H1 (cell line): Measurements from ENCODE around the gene PFN3. TPM values are rescaled to one million over a fixed set of nuclear protein-coding genes. Genes with fewer than 3 reads are reported as not detected.
A peak's percentile ranks its signal among the peaks of the same experiment; 100 is the strongest.

Source experiments
- CTCF ChIA-PET: fragments of 300-600 bp; sonication (Branson Sonifier 250); formaldehyde crosslinking; loops from one replicate; lab custom pipeline; 2021; ENCODE audit not compliant: partially characterized antibody; lab: Charles Lee
- POLR2A ChIA-PET: fragments of 300-600 bp; sonication (Branson Sonifier 250); formaldehyde crosslinking; loops from one replicate; lab custom pipeline; 2021; ENCODE audit warnings: inconsistent platforms; ENCODE audit not compliant: partially characterized antibody; lab: Charles Lee
- DNase-seq, 2 experiments: peaks; one replicate each; pipeline versions ENCODE4 v3.0.0 to v3.0.0-alpha.2; 2010 to 2022; ENCODE audit warnings: low spot score in 2 of 2, low read depth in 1 of 2, mixed read lengths in 1 of 2
- FAIRE-seq: peaks from 2 replicates; lab custom pipeline; 2011; peaks lifted over from hg19 to GRCh38; lab: Jason Lieb, UNC
- H2AFZ ChIP-seq: 2 replicates; pipeline ENCODE4 v1.8.1; 2012; ENCODE audit warnings: low read length, inconsistent platforms
- H2AK5ac ChIP-seq: 2 replicates; pipeline ENCODE4 v1.6.1; 2013; ENCODE audit warnings: low read depth, low read length
- H2BK120ac ChIP-seq: replicated peaks from 2 replicates; pipeline ENCODE3; 2013; ENCODE audit warnings: low read depth, low read length, inconsistent platforms
- H2BK12ac ChIP-seq: 2 replicates; pipeline ENCODE4 v1.6.1; 2013; ENCODE audit warnings: low read depth, low read length
- H2BK15ac ChIP-seq: 2 replicates; pipeline ENCODE4 v1.6.1; 2013; ENCODE audit warnings: low read length
- H2BK20ac ChIP-seq: 2 replicates; pipeline ENCODE4 v1.6.1; 2013; ENCODE audit warnings: low read length
- H2BK5ac ChIP-seq: 2 replicates; pipeline ENCODE4 v1.6.1; 2013; ENCODE audit warnings: low read depth, low read length
- H3K14ac ChIP-seq: 2 replicates; pipeline ENCODE4 v1.6.1; 2013; ENCODE audit warnings: inconsistent platforms; ENCODE audit not compliant: insufficient read length
- H3K18ac ChIP-seq: 2 replicates; pipeline ENCODE4 v1.6.1; 2013; ENCODE audit warnings: low read length; ENCODE audit errors: extremely low read depth
- H3K23ac ChIP-seq: 2 replicates; pipeline ENCODE4 v1.6.1; 2013; ENCODE audit warnings: inconsistent platforms; ENCODE audit not compliant: insufficient read length
- H3K23me2 ChIP-seq: 2 replicates; pipeline ENCODE4 v1.6.1; 2013; ENCODE audit warnings: low read depth, low read length
- H3K27ac ChIP-seq: 2 replicates; pipeline ENCODE4 v1.6.1; 2011; ENCODE audit warnings: low read depth, low read length, inconsistent platforms
- H3K27me3 ChIP-seq, 4 experiments: replicated peaks in 1 of 4; 1 replicate in 1 of 4; 2 replicates in 3 of 4; pipeline versions ENCODE4 v1.6.1 to v1.8.1; 2011 to 2013; ENCODE audit warnings: low read length in 3 of 4, mild to moderate bottlenecking in 3 of 4, inconsistent platforms in 2 of 4, mixed read lengths in 2 of 4, moderate library complexity in 1 of 4; ENCODE audit not compliant: control insufficient read depth in 3 of 4, insufficient read depth in 3 of 4; ENCODE audit errors: extremely low read depth in 1 of 4
- H3K36me3 ChIP-seq, 4 experiments: 2 replicates each; pipeline versions ENCODE4 v1.6.1 to v1.8.1; 2011 to 2013; ENCODE audit warnings: mild to moderate bottlenecking in 4 of 4, low read length in 3 of 4, moderate library complexity in 2 of 4, control low read depth in 1 of 4, inconsistent platforms in 1 of 4; ENCODE audit not compliant: insufficient read depth in 4 of 4, control insufficient read depth in 2 of 4
- H3K4ac ChIP-seq: replicated peaks from 2 replicates; pipeline ENCODE3; 2013; ENCODE audit warnings: low read length, low read depth, mixed read lengths, inconsistent platforms; ENCODE audit not compliant: insufficient read length
- H3K4me1 ChIP-seq, 4 experiments: replicated peaks in 1 of 4; 1 replicate in 1 of 4; 2 replicates in 3 of 4; pipeline versions ENCODE4 v1.6.1 to v1.8.1; 2011 to 2013; ENCODE audit warnings: low read length in 3 of 4, inconsistent platforms in 2 of 4, mixed read lengths in 1 of 4; ENCODE audit not compliant: insufficient read depth in 4 of 4, control insufficient read depth in 3 of 4
- H3K4me2 ChIP-seq, 2 experiments: 2 replicates each; pipeline versions ENCODE4 v1.6.1 to v1.8.1; 2011 to 2013; ENCODE audit warnings: low read depth in 2 of 2, low read length in 2 of 2, control low read depth in 1 of 2, inconsistent platforms in 1 of 2, mild to moderate bottlenecking in 1 of 2; ENCODE audit not compliant: insufficient read depth in 1 of 2
- H3K4me3 ChIP-seq, 4 experiments: fragments of 200-600, 300-600 bp in 1 of 4; sonication (generic), shearing (Covaris generic), sonication (Bioruptor Twin) in 1 of 4; 2 replicates each; pipeline versions ENCODE4 v1.5.1 to v1.8.1; 2011 to 2016; ENCODE audit warnings: low read length in 4 of 4, low read depth in 3 of 4, control low read depth in 2 of 4, inconsistent platforms in 2 of 4, mild to moderate bottlenecking in 2 of 4, mixed read lengths in 1 of 4, moderate library complexity in 1 of 4; ENCODE audit not compliant: insufficient read depth in 2 of 4; ENCODE audit errors: extremely low read depth in 1 of 4
- H3K56ac ChIP-seq: replicated peaks from 2 replicates; pipeline ENCODE3; 2013; ENCODE audit warnings: low read depth, mild to moderate bottlenecking, mixed read lengths, low read length, inconsistent platforms; ENCODE audit not compliant: insufficient read length
- H3K79me1 ChIP-seq: 2 replicates; pipeline ENCODE4 v1.6.1; 2013; ENCODE audit warnings: low read depth, low read length, control low read depth
- H3K79me2 ChIP-seq, 2 experiments: 2 replicates each; pipeline versions ENCODE4 v1.6.1 to v1.8.1; 2012 to 2013; ENCODE audit warnings: low read length in 2 of 2, mild to moderate bottlenecking in 2 of 2, inconsistent platforms in 1 of 2; ENCODE audit not compliant: insufficient read depth in 2 of 2, control insufficient read depth in 1 of 2
- H3K9ac ChIP-seq, 4 experiments: replicated peaks in 1 of 4; 1 replicate in 1 of 4; 2 replicates in 3 of 4; pipeline versions ENCODE4 v1.6.1 to v1.8.1; 2011 to 2013; ENCODE audit warnings: low read depth in 3 of 4, low read length in 3 of 4, control low read depth in 2 of 4, mild to moderate bottlenecking in 2 of 4, moderate library complexity in 2 of 4, inconsistent platforms in 1 of 4; ENCODE audit errors: extremely low read depth in 1 of 4
- H3K9me3 ChIP-seq, 2 experiments: 2 replicates each; pipeline versions ENCODE4 v1.6.1 to v1.8.1; 2012 to 2013; ENCODE audit warnings: mild to moderate bottlenecking in 2 of 2, moderate library complexity in 2 of 2, control low read depth in 1 of 2, inconsistent platforms in 1 of 2, low read depth in 1 of 2, low read length in 1 of 2, mixed read lengths in 1 of 2; ENCODE audit not compliant: insufficient read depth in 2 of 2
- H4K20me1 ChIP-seq, 2 experiments: replicated peaks in 1 of 2; 2 replicates each; pipeline versions ENCODE3 to v1.8.1; 2011 to 2013; ENCODE audit warnings: inconsistent platforms in 2 of 2, low read length in 2 of 2, mild to moderate bottlenecking in 1 of 2; ENCODE audit not compliant: insufficient read depth in 2 of 2, control insufficient read depth in 1 of 2
- H4K5ac ChIP-seq: 2 replicates; pipeline ENCODE4 v1.6.1; 2013; ENCODE audit warnings: low read length, low read depth, mixed read lengths, inconsistent platforms; ENCODE audit not compliant: insufficient read length
- H4K8ac ChIP-seq: 2 replicates; pipeline ENCODE4 v1.8.0; 2013; ENCODE audit warnings: mild to moderate bottlenecking, moderate library complexity, low read length, inconsistent platforms; ENCODE audit not compliant: insufficient read depth; ENCODE audit errors: extremely low read depth
- H4K91ac ChIP-seq: replicated peaks from 2 replicates; pipeline ENCODE3; 2013; ENCODE audit warnings: low read length, mixed read lengths, inconsistent platforms; ENCODE audit not compliant: insufficient read length
- EP300 ChIP-seq, 2 experiments: IDR thresholded peaks; 1 replicate in 1 of 2; 2 replicates in 1 of 2; pipeline ENCODE4 v1.6.1; 2011 to 2012; ENCODE audit warnings: low read depth in 2 of 2, low read length in 2 of 2, mild to moderate bottlenecking in 2 of 2, borderline replicate concordance in 1 of 2, inconsistent platforms in 1 of 2, moderate library complexity in 1 of 2
- RBBP5 ChIP-seq: IDR thresholded peaks from 2 replicates; pipeline ENCODE4 v1.7.1; 2012; ENCODE audit warnings: low read depth, mild to moderate bottlenecking, inconsistent platforms, low read length, moderate library complexity, borderline replicate concordance
- SP1 ChIP-seq: IDR thresholded peaks from 2 replicates; pipeline ENCODE4 v1.6.1; 2011; ENCODE audit warnings: low read depth, low read length
- SRF ChIP-seq: IDR thresholded peaks from 2 replicates; pipeline ENCODE4 v1.6.1; 2011; ENCODE audit warnings: mild to moderate bottlenecking, low read depth, low read length, moderate library complexity
- WGBS, 2 experiments: shearing (Covaris generic) in 1 of 2; methylation state at CpG; one replicate each; pipeline versions ENCODE4 v1.1.6 to v1.1.7; 2013 to 2015; ENCODE audit warnings: low lambda C conversion rate in 2 of 2, mixed read lengths in 2 of 2, inconsistent platforms in 1 of 2, low coverage in 1 of 2, missing lambda C conversion rate in 1 of 2; ENCODE audit not compliant: insufficient replicate concordance in 2 of 2, insufficient coverage in 1 of 2, insufficient read length in 1 of 2; ENCODE audit errors: extremely low coverage in 1 of 2, missing lambda C conversion rate in 1 of 2; 5-methylcytosine and 5-hydroxymethylcytosine counted together
- polyA plus RNA-seq, 7 experiments: library from polyadenylated mRNA; depleted of rRNA in 3 of 7; stranded (reverse) in 5 of 7; unstranded in 2 of 7; fragments of >200 nt in 5 of 7; fragments of 200-250 nt in 2 of 7; gene quantifications; 1 replicate in 5 of 7; 2 replicates in 1 of 7; 4 replicates in 1 of 7; pipeline versions ENCODE4 v1.2.1 to v1.2.3, GENCODE V29; 2011 to 2013; ENCODE audit warnings: missing spikeins in 2 of 7, mixed read lengths in 2 of 7
- total RNA-seq: library from RNA; stranded (reverse); fragmentation: NEBNext Ultra II Directional; extraction: Animal tissue kit (Norgen Biotek cat#: 25700); gene quantifications from 2 replicates; pipeline ENCODE4 v1.2.1, GENCODE V29; 2021

Gene PFN3
- total and polyA plus RNA-seq, 2 of the 8 experiments (the other 6 are each of a cell fraction or from before 2014, with no cell fraction given): not detected

GRCh38 chr5:177443144-177443983 is 42.9 kb upstream of the PFN3 start:
- no peak for FAIRE-seq
- no peak overlapping the region for H3K4me2 ChIP-seq

More at GRCh38 chr5:177443144-177443983, 42.9 kb upstream of the PFN3 start:
- H3K79me1 ChIP-seq: no peaks in the 10 kb centered on the region; the same call in 1 of the 2 replicates
- no peak overlapping the region for H3K14ac ChIP-seq
- no peak overlapping the region for H2BK5ac ChIP-seq
- peaks cover 0 to 9% of the 10 kb centered on the region in 2 experiments for H4K20me1 ChIP-seq
- no peak overlapping the region for H3K4ac ChIP-seq
- no peak overlapping the region for H2BK12ac ChIP-seq
- H3K79me2 ChIP-seq: no peaks in the 10 kb centered on the region
- H3K9me3 ChIP-seq: no peaks in the 10 kb centered on the region
- H3K9ac ChIP-seq: no peak overlapping the region
- H3K18ac ChIP-seq: no peak overlapping the region
- CTCF ChIA-PET: interaction anchor here (1.1 to 23.6 kb wide), 12 partner anchors 10 to 135 kb away, joined by 3 to 430 read pairs (median 15); partner anchors contain the start of genes F12, GRK6, PFN3 and SLC34A1
- no peak overlapping the region for H2AFZ ChIP-seq
- H3K4me3 ChIP-seq: no peak overlapping the region
- no peak overlapping the region for H4K91ac ChIP-seq
- no peak overlapping the region for H2AK5ac ChIP-seq
- H3K27me3 ChIP-seq: peaks cover 0 to 11% (median 3%) of the 10 kb centered on the region in 4 experiments; a peak in 5 of 7 replicates
- H4K8ac ChIP-seq: peak overlapping the region; percentile 57; the same call in 1 of the 2 replicates
- WGBS, 2 experiments: 90% methylated on average over 14 of the region's 15 CpGs; no CpG with 5 or more reads in 1 of the 2 experiments
- peaks cover 9% of the 10 kb centered on the region for H3K23me2 ChIP-seq
- H3K4me1 ChIP-seq: peaks cover 0 to 28% (median 14%) of the 10 kb centered on the region in 4 experiments; a peak in 6 of 7 replicates
- H2BK120ac ChIP-seq: no peak overlapping the region
- TF ChIP-seq RBBP5: no peak
- no peak for TF ChIP-seq SRF
- TF ChIP-seq EP300 (IDR thresholded peaks at IDR 0.05; ENCODE audit: borderline replicate concordance in 1 of 2, low read depth in 2 of 2, low read length in 2 of 2): no peak
- no peak for TF ChIP-seq SP1
- POLR2A ChIA-PET: interaction anchor here (0.7 to 67.5 kb wide), 12 partner anchors 20 to 136 kb away, joined by 3 to 3349 read pairs (median 5); partner anchors contain the start of genes DBN1, DOK3, GRK6 and PDLIM7
- no peak for DNase-seq
- H3K27ac ChIP-seq: peak overlapping the region; percentile 25; the same call in 1 of the 2 replicates
- no peak overlapping the region for H3K56ac ChIP-seq
- no peak overlapping the region for H2BK20ac ChIP-seq
- no peak overlapping the region for H4K5ac ChIP-seq
- H3K23ac ChIP-seq: no peak overlapping the region
- peaks cover 2 to 7% (median 5%) of the 10 kb centered on the region in 4 experiments; a peak in 3 of 8 replicates for H3K36me3 ChIP-seq
- H2BK15ac ChIP-seq: no peak overlapping the region
